ENCODE results near the gene POR.

Gene POR

DNA sequence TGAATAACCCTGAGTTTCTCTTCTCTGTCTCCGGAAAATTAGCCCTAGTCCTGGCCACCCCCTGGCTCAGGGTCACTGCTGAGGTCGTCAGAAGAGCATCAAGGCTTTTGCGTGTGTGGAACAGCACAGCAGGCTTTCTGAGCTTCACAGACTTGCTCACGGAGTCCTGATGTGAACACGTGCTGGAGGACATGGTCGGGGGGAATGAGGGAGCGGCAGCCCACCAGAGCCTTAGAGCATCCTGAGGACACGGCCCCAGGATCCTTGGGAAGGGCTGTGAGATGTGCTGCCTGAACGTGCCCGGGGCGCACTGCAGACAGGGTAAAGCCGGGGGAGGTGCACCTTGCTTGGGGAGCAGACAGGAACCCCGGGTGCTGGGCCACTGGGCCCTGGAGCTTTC is 50.7 kb downstream of the POR start:
- DNase-seq (ENCODE audit: low read depth), result no peak
- TF ChIP-seq, protein P1, sequence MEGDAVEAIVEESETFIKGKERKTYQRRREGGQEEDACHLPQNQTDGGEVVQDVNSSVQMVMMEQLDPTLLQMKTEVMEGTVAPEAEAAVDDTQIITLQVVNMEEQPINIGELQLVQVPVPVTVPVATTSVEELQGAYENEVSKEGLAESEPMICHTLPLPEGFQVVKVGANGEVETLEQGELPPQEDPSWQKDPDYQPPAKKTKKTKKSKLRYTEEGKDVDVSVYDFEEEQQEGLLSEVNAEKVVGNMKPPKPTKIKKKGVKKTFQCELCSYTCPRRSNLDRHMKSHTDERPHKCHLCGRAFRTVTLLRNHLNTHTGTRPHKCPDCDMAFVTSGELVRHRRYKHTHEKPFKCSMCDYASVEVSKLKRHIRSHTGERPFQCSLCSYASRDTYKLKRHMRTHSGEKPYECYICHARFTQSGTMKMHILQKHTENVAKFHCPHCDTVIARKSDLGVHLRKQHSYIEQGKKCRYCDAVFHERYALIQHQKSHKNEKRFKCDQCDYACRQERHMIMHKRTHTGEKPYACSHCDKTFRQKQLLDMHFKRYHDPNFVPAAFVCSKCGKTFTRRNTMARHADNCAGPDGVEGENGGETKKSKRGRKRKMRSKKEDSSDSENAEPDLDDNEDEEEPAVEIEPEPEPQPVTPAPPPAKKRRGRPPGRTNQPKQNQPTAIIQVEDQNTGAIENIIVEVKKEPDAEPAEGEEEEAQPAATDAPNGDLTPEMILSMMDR (conservative IDR thresholded peaks at IDR 0.05; ENCODE audit: low read depth, low read length), result no peak
- H3K4me3 ChIP-seq (ENCODE audit: low read length), result no peak overlapping the region

DNA sequence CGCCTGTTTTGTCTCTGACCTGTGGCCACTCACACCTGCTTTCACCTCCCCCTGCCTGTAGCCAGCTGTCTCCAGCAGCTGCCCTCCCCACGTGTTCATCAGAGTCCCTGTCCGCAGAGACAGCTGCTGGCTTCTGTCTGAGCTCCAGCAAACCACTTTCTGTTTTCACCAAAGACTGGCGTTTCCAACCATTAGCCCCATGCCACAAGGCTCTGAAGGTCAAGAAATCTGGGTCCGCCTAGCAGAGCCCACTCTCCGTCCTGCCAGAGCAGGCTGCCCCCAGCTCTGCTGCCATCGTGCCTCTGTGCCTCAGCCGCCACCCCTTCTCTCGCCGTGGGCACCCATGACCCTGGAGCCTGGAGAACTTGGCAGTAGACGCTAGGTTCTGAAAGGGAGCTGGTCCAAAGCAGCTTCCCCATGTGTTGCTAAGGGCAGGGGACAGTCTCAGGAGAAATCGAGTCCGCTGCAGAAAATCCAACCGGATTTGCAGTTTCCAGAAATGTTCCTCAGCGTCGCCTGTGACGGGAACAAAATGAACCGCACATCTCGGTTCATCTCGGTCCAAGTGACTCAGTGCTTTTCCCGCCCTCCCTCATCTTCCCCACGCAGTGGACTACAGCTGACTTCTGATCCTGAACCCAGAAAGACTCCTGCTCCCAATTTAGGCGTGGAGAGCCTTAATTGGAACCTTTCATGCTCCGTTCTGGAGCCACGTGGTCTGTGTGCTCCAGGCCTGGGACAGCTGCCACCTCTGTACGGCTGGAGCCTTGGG is 51.4 kb downstream of the POR start:
- DNase-seq (ENCODE audit: low read depth), result no peak
- no peak overlapping the region for H3K4me3 ChIP-seq (ENCODE audit: low read length)

DNA sequence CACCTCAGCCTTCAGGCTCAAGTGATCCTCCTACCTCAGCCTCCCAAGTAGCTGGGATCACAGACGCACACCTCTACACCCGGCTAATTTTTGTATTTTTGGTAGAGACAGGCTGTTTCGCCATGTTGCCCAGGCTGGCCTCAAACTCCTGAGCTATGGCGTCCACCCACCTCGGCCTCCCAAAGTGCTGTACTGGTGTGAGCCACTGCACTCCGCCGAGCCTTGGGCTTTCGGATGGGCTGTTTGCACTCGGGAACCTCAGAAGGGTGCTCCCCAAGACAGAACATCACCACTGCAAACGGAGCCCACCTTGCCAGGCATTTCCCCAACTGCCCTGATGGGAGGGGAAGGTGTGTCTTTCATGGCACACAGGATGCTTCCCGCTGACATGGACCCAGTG is 52.1 kb downstream of the POR start:
- TF ChIP-seq, protein P1 (conservative IDR thresholded peaks at IDR 0.05; ENCODE audit: low read depth, low read length), result no peak
- no peak for DNase-seq (ENCODE audit: low read depth)
- H3K4me3 ChIP-seq (ENCODE audit: low read length), result no peak overlapping the region

More for the DNA sequence above, 51.4 kb downstream of the POR start:
- TF ChIP-seq, protein P1 (conservative IDR thresholded peaks at IDR 0.05; ENCODE audit: low read depth, low read length), result no peak

DNA sequence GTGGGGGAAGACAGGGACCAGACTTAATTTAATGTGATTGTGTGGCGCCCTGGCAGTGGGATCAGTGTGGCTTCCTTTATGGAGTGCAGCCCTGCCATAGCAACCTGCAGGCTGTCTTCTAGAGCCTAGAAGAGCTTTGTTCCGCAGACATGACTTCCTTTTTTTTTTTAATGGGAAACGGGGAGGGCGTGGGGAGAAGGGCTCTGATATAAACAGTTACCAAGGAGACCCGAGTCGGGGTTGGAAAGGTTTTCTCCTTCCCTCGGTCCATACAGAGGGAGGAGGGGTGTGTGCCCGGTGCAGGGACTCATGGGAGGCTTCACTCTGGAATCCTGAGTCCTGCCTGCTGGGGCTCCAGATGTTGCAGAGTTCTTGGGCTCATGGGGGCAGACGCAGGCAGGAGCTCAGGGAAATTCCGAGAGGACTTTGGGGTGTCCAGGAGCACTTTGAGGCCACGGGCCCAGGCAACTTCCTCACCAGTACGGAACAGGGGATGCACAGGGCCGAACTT is 52.6 kb downstream of the POR start:
- TF ChIP-seq, protein P1 (conservative IDR thresholded peaks at IDR 0.05; ENCODE audit: low read depth, low read length), result no peak
- no peak for DNase-seq (ENCODE audit: low read depth)
- H3K4me3 ChIP-seq (ENCODE audit: low read length), result no peak overlapping the region

DNA sequence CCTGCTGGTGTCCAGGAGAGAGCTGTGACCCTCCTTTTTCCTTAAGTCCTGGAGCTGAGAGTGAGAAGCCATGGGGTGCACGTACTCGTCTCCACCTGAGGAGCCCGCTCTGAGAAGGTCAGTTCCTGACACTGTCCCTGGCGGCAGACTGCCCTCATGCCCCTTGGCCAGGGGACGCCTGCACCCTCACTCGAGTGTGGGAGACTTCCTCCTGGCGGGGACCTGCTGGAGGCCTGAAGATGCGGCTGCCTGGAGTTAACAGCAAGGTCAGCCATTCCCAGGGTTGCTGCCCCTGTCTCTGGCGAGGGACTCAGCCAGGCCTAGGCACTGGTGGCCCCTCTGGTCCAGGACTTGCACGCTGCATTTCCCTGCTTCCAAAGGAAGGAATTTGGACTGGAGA is 53.1 kb downstream of the POR start:
- TF ChIP-seq, protein P1 (conservative IDR thresholded peaks at IDR 0.05; ENCODE audit: low read depth, low read length), result no peak
- no peak for DNase-seq (ENCODE audit: low read depth)
- no peak overlapping the region for H3K4me3 ChIP-seq (ENCODE audit: low read length)

DNA sequence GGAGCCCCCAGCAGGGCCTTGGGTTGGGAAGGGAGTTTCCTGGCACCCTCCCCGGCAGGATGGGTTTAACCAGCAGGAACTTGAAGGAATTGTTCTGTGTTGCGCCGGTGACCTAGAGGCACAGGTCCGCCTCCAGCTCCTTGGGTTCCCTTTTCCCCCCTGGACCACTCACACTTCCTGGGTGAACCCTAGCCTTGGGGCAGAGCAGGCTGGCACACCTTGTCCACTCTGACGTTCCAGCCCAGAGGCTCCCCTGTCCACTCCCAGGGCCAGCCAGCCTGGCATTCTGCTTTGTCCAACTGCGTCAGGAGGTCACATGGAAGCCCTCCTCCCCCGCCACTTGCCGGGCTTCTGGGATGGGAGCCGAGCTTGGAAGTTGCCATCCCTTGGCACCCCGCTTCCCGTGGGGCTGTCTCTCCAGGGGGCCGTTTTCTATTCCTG is 53.6 kb downstream of the POR start:
- DNase-seq (ENCODE audit: low read depth), result no peak
- TF ChIP-seq, protein P1 (conservative IDR thresholded peaks at IDR 0.05; ENCODE audit: low read depth, low read length), result no peak
- no peak overlapping the region for H3K4me3 ChIP-seq (ENCODE audit: low read length)

DNA sequence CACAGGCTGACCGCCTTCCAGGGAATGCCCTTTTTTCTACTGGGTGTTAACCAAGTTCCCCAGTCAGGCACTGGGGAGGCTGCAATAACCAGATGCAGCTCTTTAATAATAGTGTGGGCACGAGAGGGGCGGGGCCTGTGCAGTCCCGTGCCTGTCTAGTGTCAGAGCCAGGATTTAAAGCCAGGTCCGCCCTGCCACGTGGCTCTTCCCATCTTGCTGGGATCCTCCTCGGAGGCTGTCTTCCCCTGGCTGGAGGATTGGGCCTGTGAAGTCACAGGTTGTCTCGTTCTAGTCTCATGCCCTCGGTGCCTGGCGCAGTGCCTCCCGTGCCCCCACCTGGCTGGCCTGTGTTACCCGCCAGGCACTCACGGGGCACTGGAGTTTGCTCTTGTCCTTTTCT is 54.2 kb downstream of the POR start:
- no peak overlapping the region for H3K4me3 ChIP-seq (ENCODE audit: low read length)
- TF ChIP-seq, protein P1 (conservative IDR thresholded peaks at IDR 0.05; ENCODE audit: low read depth, low read length), result no peak
- DNase-seq (ENCODE audit: low read depth), result no peak

Data from retinal pigment epithelial cell (primary cell).